SH-SY5Y (cell line): ENCODE data around the gene WHRN.

Experiments
- GATA2 ChIP-seq: IDR thresholded peaks from 2 replicates; pipeline ENCODE4 v1.6.1; 2011; ENCODE audit warnings: mild to moderate bottlenecking, low read depth, low read length
- GATA3 ChIP-seq: IDR thresholded peaks from 2 replicates; pipeline ENCODE4 v1.6.1; 2011; ENCODE audit warnings: low read depth, mild to moderate bottlenecking, low read length, moderate library complexity

DNA sequence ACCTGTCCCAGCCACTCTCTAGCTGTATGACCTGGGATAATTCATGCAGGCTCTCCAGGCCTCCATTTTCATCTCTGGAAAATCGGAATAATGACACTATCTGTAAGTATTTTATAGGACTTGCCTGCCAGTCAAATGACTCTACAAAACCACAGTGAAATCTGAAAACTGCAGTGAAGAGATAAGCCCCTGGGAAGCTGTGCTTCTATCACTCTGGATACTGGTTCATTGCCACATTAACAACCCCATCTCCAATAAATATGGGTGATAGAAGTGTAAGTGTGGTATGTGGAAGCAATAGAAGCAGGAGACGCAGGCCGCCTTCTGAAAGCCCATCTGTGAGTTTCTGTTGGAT, 31.8 kb downstream of the WHRN start:
- TF ChIP-seq GATA3 (no peak), GATA2 (no peak)
